Bone marrow (tissue), 2 donors: ENCODE results near the gene TFEB.

Source experiments
- DNase-seq, 2 donors: peaks; one replicate each; lab custom pipeline; 2025; lab: John Stamatoyannopoulos, UW

Gene TFEB

DNA sequence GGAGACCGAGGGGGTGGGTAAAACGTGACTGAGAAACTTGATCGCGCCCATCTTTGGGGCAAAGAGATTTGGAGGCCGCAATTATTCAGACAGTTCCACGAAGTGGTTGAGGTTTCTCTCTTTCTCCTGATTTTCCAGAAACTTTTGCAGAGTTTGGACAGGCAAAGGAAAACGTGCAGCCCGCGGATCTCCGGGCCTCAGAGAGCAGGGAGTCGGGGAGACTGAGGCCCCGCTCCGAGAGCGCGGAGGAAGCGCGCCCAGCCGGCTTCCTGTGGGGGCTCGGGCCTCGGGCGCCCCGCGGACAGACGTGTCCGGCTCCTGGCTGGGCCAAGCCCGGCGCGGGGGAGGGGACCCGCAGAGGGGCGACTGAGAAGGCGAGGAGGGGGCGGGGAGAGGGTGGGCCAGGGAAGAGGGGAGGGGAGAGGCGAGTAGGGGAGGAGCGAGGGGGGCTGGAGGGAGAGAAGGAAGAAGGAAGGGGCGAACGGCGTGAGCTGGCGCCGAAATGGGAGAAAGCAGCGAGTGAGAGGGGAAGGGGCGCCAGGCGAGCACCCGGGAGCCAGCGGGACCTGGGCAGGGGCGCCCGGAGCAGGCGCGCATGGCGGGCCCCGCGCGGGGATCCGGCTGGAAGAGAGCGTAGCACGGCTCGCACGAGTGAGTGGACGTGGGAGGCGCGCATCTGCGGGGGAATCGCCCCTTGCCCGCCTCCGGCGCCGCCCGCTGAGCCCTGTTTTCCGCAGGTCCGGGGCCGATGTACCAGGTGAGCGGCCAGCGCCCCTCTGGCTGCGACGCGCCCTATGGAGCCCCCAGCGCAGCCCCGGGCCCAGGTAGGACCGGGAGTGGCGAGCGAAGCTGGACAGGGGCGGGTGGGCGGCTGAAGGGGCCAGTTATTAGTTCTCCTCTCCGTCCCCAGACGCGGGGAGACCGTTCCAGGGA is 97.1 kb downstream of the TFEB start, which contains the start of gene MDFI:
Gene MDFI (plus strand): TSS at position 467 of the 933 bp plus-strand sequence. CDS start 282 bp downstream, at position 749.
- no peak for DNase-seq

DNA sequence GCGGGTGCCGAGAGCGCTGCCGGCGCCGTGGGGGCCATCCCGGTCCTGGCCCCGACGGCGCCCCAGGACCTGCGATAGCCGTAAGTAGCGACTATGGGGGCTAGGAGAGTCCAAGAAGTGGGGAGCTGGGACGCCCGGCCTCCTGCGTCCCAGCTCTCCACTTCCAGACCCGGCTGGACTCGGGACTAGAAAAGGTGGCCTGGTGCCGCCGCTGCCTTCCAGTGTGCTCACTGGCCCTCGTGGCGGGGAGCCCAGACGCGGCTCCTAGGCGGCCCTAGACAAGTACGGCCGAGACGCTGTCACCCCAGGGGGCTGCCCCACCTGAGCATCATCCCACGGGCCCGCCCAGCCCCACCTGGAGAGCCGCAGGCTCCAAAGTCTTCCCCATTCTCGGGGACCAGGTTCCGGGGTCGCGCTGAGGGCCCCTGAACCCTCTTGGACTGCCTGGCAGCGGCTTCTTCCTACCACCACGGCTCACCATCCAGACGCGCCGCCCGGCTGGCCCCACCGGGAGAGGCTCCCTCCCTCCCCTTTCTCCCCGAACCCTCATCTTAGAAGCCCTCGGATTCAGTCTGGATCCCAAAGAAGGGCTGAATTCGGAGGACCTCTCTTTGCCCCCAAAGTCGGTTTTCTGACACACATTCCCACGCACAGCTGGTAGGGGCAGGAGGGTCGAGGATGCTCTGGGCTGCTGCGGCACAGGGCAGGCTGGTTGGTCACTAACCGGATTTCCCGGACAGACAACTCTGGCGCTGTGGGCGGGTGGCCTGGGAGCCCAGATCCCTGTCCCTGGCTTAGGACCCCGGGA is 98.0 kb downstream of the TFEB start:
- DNase-seq, result no peak

DNA sequence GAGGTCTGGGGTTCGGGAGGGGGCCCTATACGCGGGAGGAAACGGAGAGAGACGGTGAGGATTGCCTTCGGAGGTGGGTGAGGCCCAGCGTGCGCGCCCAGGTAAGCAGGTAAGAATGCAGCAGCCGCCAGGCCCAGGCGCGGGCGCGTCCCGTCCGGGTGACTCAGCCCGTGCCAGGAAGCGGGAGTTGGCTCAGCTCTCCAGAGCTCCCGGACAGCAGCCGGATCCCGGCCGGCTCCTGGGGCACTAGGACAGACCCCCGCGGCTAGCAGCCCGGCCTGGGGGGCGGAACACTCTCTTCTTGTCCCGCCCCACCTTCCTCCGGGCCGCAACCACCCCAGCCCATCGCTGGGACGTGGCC is 98.6 kb downstream of the TFEB start:
- no peak for DNase-seq

DNA sequence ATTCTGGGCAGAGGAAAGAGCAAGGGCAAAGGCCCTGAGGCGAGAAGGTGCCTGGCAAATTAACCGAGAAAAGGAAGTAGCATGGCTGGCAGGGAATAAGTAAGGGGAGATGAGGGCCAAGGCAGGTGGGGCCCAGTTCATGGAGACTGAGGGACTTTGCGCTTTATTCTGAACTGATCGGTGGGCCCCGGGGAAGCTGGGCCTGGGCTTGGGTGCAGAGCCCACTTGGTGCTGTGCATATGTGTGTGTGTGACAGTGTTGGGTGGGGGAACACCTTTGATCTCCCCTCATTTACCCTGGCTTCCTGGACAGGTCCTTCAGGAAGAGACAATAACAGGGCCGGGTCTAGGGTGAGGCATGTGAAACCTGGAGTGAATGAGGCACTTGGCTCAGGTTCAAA is 100.0 kb downstream of the TFEB start:
- no peak for DNase-seq

DNA sequence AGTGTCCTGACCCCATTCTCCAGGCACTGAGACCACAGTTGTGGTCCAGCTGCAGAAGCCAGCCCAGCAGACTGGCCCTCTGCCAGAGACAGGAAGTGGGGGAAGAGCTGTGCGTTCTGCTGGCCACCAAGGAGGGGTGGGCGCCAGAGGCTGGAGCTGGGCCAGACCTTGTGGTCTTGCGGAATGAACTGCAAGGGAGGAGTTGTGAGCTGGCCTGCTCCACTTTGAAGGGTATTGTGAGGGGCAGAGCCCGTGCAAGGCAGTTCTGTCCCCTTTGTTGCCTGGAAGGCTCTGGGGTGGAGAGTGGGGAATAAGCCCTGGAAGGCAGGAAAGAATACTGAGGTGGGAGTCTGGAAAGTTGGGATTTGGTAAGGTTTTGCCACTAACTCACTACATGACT is 100.8 kb downstream of the TFEB start:
- no peak for DNase-seq
